Ovary (tissue), 9 donors: ENCODE results near the gene PRDM7. TPM values are rescaled to one million over a fixed set of nuclear protein-coding genes. Genes with fewer than 3 reads are reported as not detected.
A peak's percentile ranks its signal among the peaks of the same experiment; 100 is the strongest.

Experiments used
- DNase-seq, 5 donors: peaks; one replicate each; pipeline ENCODE4 v3.0.0-alpha.2; 2019 to 2020
- H3K27ac ChIP-seq, 2 donors: fragments of 200-600 bp; one replicate each; pipeline versions ENCODE4 v1.5.1 to v1.8.0; 2019 to 2022
- H3K27me3 ChIP-seq: fragments of 200-600 bp; one replicate; pipeline ENCODE4 v1.8.0; 2022
- H3K36me3 ChIP-seq: fragments of 200-600 bp; sonication (generic); one replicate; pipeline ENCODE4 v1.5.1; 2019
- H3K4me1 ChIP-seq: one replicate; pipeline ENCODE4 v1.8.1; 2013; ENCODE audit warnings: mild to moderate bottlenecking, moderate library complexity; ENCODE audit not compliant: insufficient read depth
- H3K4me3 ChIP-seq: fragments of 200-600 bp; sonication (generic); one replicate; pipeline ENCODE4 v1.5.1; 2017
- H3K9me3 ChIP-seq, 2 donors: fragments of 200-600 bp in 1 of 2; sonication (generic) in 1 of 2; one replicate each; pipeline versions ENCODE4 v1.5.1 to v1.8.1; 2013 to 2019; ENCODE audit warnings: mild to moderate bottlenecking in 1 of 2, moderate library complexity in 1 of 2
- CTCF ChIP-seq, 3 donors: fragments of 450-650 bp in 2 of 3; fragments of 200-600 bp in 1 of 3; IDR thresholded peaks; one replicate each; pipeline versions ENCODE4 v1.5.1 to v1.8.0; 2016 to 2022; ENCODE audit warnings: antibody characterized with exemption in 3 of 3, mild to moderate bottlenecking in 1 of 3
- EP300 ChIP-seq: sonication (generic); formaldehyde crosslinking; IDR thresholded peaks from one replicate; pipeline ENCODE4 v1.6.1; 2017; ENCODE audit warnings: antibody characterized with exemption
- POLR2A ChIP-seq: fragments of 450-650 bp; IDR thresholded peaks from one replicate; pipeline ENCODE4 v1.6.1; 2017; ENCODE audit warnings: antibody characterized with exemption, mild to moderate bottlenecking, moderate library complexity
- WGBS, 3 donors: extraction: QIAGEN DNeasy Blood & Tissue Kit in 1 of 3; methylation state at CpG; one replicate each; pipeline versions ENCODE4 v1.1.5 to v1.1.7; 2013 to 2017; 5-methylcytosine and 5-hydroxymethylcytosine counted together
- intact Hi-C, 4 donors: fragments of 100-400 bp; cut with DNase I; formaldehyde crosslinking; loops; one replicate each; pipeline versions ENCODE4 v1.11.0 to v1.15.1; 2022 to 2023
- polyA plus RNA-seq, 2 donors: library from polyadenylated mRNA; stranded (reverse); fragments of 200-250 nt in 1 of 2; fragments of 350-450 nt in 1 of 2; fragmentation: Illumina TruSeq in 1 of 2; extraction: RNeasy Lipid Tissue Mini Kit (QIAGEN cat#74804) in 1 of 2; gene quantifications; one replicate each; pipeline ENCODE4 v1.2.3, GENCODE V29; 2013 to 2014
- total RNA-seq, 7 donors: library from RNA; depleted of rRNA in 2 of 7; stranded (reverse); fragments of >200 nt in 2 of 7; fragmentation: NEBNext Ultra II Directional in 3 of 7; extraction: Animal tissue kit (Norgen Biotek cat#: 25700) in 3 of 7; gene quantifications; one replicate each; pipeline versions ENCODE4 v1.1.0 to v1.2.4, GENCODE V29; 2016 to 2023
- donor health status: DM: no; HTN: no; CAD: no; lungs with moderate emphysema.
- donor health status: DM: no; HTN: no; CAD: no.
- donor health status: Bipolar disorder and iron deficiency.
- donor health status: DM: yes; HTN: yes; CAD: no.
- donor health status: DM: no; HTN: no; CAD: no.
- donor health status: DM: yes; HTN: yes; CAD: no.

PRDM7 gene
- total and polyA plus RNA-seq, 9 donors = not detected

- no peaks in the 10 kb centered on the region for H3K27me3 ChIP-seq
- peak overlapping the region; percentile 42 for H3K4me3 ChIP-seq
- no peaks in the 10 kb centered on the region for H3K36me3 ChIP-seq
- WGBS, 3 donors = 8 to 26% (median 14%) methylated on average over 10 to 56 of the region's 59 CpGs
- TF ChIP-seq POLR2A (no peak), CTCF (IDR thresholded peaks at IDR 0.05) (no peak), EP300 (no peak)
- intact Hi-C loops = loop anchor here in 1 of 4 donors (2.0 kb wide), 1 partner anchor 33 kb away; no protein-coding TSS in a partner anchor
- H3K4me1 ChIP-seq = peaks cover 6% of the 10 kb centered on the region
- H3K9me3 ChIP-seq = no peaks in the 10 kb centered on the region
- peak; percentile 59 to 80 (median 77) for DNase-seq
- peak overlapping the region; percentile 65 to 83 for H3K27ac ChIP-seq
These were observed 29.3 kb downstream of the PRDM7 start for GRCh38 chr16:90047714-90048346.

- H3K4me3 ChIP-seq = peak overlapping the region; percentile 42
- H3K27ac ChIP-seq = peak overlapping the region; percentile 31 to 83
- H3K27me3 ChIP-seq = no peaks in the 10 kb centered on the region
- TF ChIP-seq CTCF (IDR thresholded peaks at IDR 0.05) = no peak
- no peak for TF ChIP-seq POLR2A
- peak; percentile 93 to 97 (median 94) for DNase-seq
- H3K36me3 ChIP-seq = no peaks in the 10 kb centered on the region
- intact Hi-C loops = no loop called here
- 1 to 3% (median 1%) methylated on average over 17 to 40 of the region's 40 CpGs for WGBS, 3 donors
- H3K9me3 ChIP-seq = no peaks in the 10 kb centered on the region
- H3K4me1 ChIP-seq = peaks cover 6% of the 10 kb centered on the region
These were observed 30.0 kb downstream of the PRDM7 start for GRCh38 chr16:90046971-90047713.

- no peaks in the 10 kb centered on the region for H3K27me3 ChIP-seq
- peak overlapping the region; percentile 58 to 83 for H3K27ac ChIP-seq
- TF ChIP-seq EP300 (no peak), CTCF (IDR thresholded peaks at IDR 0.05) (no peak), POLR2A (no peak)
- intact Hi-C loops = no loop called here
- peak in 1 of 5 donors; percentile 52 for DNase-seq
- H3K4me3 ChIP-seq = peak overlapping the region; percentile 42
- peaks cover 6% of the 10 kb centered on the region for H3K4me1 ChIP-seq
- 38 to 41% (median 40%) methylated on average over 23 of the region's 23 CpGs for WGBS, 3 donors
- no peaks in the 10 kb centered on the region for H3K9me3 ChIP-seq
- H3K36me3 ChIP-seq = no peaks in the 10 kb centered on the region
These were observed 30.8 kb downstream of the PRDM7 start for GRCh38 chr16:90046122-90046970.

- DNase-seq = no peak
- no peak overlapping the region for H3K4me3 ChIP-seq
- no peaks in the 10 kb centered on the region for H3K27me3 ChIP-seq
- no peaks in the 10 kb centered on the region for H3K36me3 ChIP-seq
- TF ChIP-seq EP300 (no peak), CTCF (IDR thresholded peaks at IDR 0.05) (no peak), POLR2A (no peak)
- intact Hi-C loops = no loop called here
- 73 to 93% (median 85%) methylated on average over 7 of the region's 7 CpGs for WGBS, 3 donors
- H3K27ac ChIP-seq = no peak overlapping the region
- H3K9me3 ChIP-seq = no peaks in the 10 kb centered on the region
- peaks cover 6% of the 10 kb centered on the region for H3K4me1 ChIP-seq
These were observed 33.0 kb downstream of the PRDM7 start for GRCh38 chr16:90044111-90044551.
